OCI-LY3 (cell line): ENCODE results near the gene OGDH.

ENCODE experiments used
- CTCF ChIP-seq: fragments of 200-600, 300-600 bp; sonication (generic); IDR thresholded peaks from 2 replicates; pipeline ENCODE4 v1.5.1; 2014; ENCODE audit warnings: antibody characterized with exemption, low read length, low read depth
- EZH2phosphoT487 ChIP-seq: fragments of 200-600 bp; shearing (Covaris generic); IDR thresholded peaks from 2 replicates; pipeline ENCODE4 v1.6.1; 2018; ENCODE audit warnings: antibody characterized with exemption, mixed run types, low read depth

GRCh38 chr7:44673324-44673723, 66.9 kb downstream of the OGDH start:
- TF ChIP-seq CTCF = no peak
- no peak for TF ChIP-seq EZH2phosphoT487
